Activated CD4-positive, alpha-beta memory T cell treated with anti-CD3 and anti-CD28 coated beads for 36 hours (primary cell): ENCODE data around the gene CHST8. TPM values are rescaled to one million over a fixed set of nuclear protein-coding genes. Genes with fewer than 3 reads are reported as not detected.

Source experiments
- CTCF ChIA-PET: fragments of 350-600 bp; sonication (Branson Sonifier 250); formaldehyde crosslinking; loops from one replicate; lab custom pipeline; 2021; ENCODE audit warnings: antibody characterized with exemption, inconsistent platforms; lab: Charles Lee
- POLR2A ChIA-PET: fragments of 350-600 bp; sonication (Branson Sonifier 250); formaldehyde crosslinking; loops from one replicate; lab custom pipeline; 2021; ENCODE audit warnings: antibody characterized with exemption; lab: Charles Lee
- DNase-seq: peaks from one replicate; pipeline ENCODE4 v3.0.0-alpha.2; 2020
- H3K27ac Mint-ChIP-seq: one replicate; pipeline ENCODE4 v1.8.0; 2021; ENCODE audit warnings: mixed read lengths
- H3K27me3 Mint-ChIP-seq: one replicate; pipeline ENCODE4 v1.8.0; 2021; ENCODE audit warnings: mixed read lengths
- H3K36me3 Mint-ChIP-seq: one replicate; pipeline ENCODE4 v1.8.0; 2021; ENCODE audit warnings: mixed read lengths
- H3K4me1 Mint-ChIP-seq: one replicate; pipeline ENCODE4 v1.8.0; 2021; ENCODE audit warnings: low read depth, mixed read lengths
- H3K4me3 Mint-ChIP-seq: one replicate; pipeline ENCODE4 v1.8.0; 2021; ENCODE audit warnings: mild to moderate bottlenecking, mixed read lengths
- H3K9me3 Mint-ChIP-seq: one replicate; pipeline ENCODE4 v1.8.0; 2021; ENCODE audit warnings: mixed read lengths
- intact Hi-C: fragments of 100-400 bp; cut with micrococcal nuclease; formaldehyde crosslinking; loops from one replicate; pipeline ENCODE4 v1.15.1; 2023
- total RNA-seq, 2 experiments: library from RNA; stranded (reverse); gene quantifications; one replicate each; pipeline ENCODE4 v1.2.3, GENCODE V29; 2021

Gene CHST8
- total RNA-seq, 2 experiments from 2014 or later: not detected

- Mint-ChIP-seq H3K9me3 (no peaks in the 10 kb centered on the region), H3K4me3 (no peak overlapping the region), H3K27ac (no peak overlapping the region), H3K4me1 (no peaks in the 10 kb centered on the region), H3K27me3 (peaks cover 22% of the 10 kb centered on the region), H3K36me3 (no peaks in the 10 kb centered on the region)
- ChIA-PET POLR2A (no interaction called here), CTCF (interaction anchor here (1.7 kb wide), 1 partner anchor 97 kb away, joined by 6 read pairs; no protein-coding TSS in a partner anchor)
- intact Hi-C loops: no loop called here
- no peak for DNase-seq
Measured at GRCh38 chr19:33681081-33681680, 59.4 kb downstream of the CHST8 start.

GRCh38 chr19:33683881-33684537, 62.3 kb downstream of the CHST8 start:
- no peak overlapping the region for H3K27ac Mint-ChIP-seq
- intact Hi-C loops: no loop called here
- peaks cover 29% of the 10 kb centered on the region for H3K27me3 Mint-ChIP-seq
- ChIA-PET CTCF (no interaction called here), POLR2A (no interaction called here)
- no peaks in the 10 kb centered on the region for H3K36me3 Mint-ChIP-seq
- H3K4me1 Mint-ChIP-seq: no peaks in the 10 kb centered on the region
- no peaks in the 10 kb centered on the region for H3K9me3 Mint-ChIP-seq
- DNase-seq: peak; percentile 18
- no peak overlapping the region for H3K4me3 Mint-ChIP-seq

- ChIA-PET POLR2A (no interaction called here), CTCF (no interaction called here)
- Mint-ChIP-seq H3K27me3 (peaks cover 29% of the 10 kb centered on the region), H3K36me3 (no peaks in the 10 kb centered on the region), H3K9me3 (no peaks in the 10 kb centered on the region), H3K4me1 (no peaks in the 10 kb centered on the region), H3K27ac (no peak overlapping the region), H3K4me3 (no peak overlapping the region)
- intact Hi-C loops: no loop called here
- DNase-seq: no peak
Measured at GRCh38 chr19:33684538-33685232, 62.9 kb downstream of the CHST8 start.

DNA sequence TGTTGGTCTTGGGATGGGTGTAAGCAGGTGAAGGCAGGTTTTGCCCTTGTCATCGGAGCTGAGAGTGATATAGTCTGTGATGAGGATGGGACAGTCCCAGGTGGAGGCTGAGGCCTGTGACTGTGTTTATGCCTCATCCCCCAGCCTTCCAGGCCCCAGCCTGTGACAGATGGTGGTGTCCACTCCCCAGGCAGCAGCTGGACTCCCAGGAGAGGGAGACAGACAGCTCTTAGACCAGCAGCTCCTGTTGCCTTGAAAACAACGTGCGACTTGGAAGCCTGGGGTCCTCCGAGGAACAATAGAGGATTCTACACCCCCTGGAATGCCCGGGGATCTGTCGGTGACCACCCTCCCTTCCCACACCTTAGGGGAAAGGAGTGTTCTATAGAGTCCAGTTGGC, 63.8 kb downstream of the CHST8 start:
- Mint-ChIP-seq H3K27me3 (peaks cover 29% of the 10 kb centered on the region), H3K36me3 (no peaks in the 10 kb centered on the region), H3K9me3 (no peaks in the 10 kb centered on the region), H3K4me3 (no peak overlapping the region), H3K27ac (no peak overlapping the region), H3K4me1 (no peaks in the 10 kb centered on the region)
- no peak for DNase-seq
- CTCF ChIA-PET: no interaction called here
- POLR2A ChIA-PET: no interaction called here
- intact Hi-C loops: no loop called here

GRCh38 chr19:33686262-33686661, 64.5 kb downstream of the CHST8 start:
- CTCF ChIA-PET: no interaction called here
- H3K27ac Mint-ChIP-seq: no peak overlapping the region
- H3K9me3 Mint-ChIP-seq: no peaks in the 10 kb centered on the region
- DNase-seq: no peak
- no peaks in the 10 kb centered on the region for H3K4me1 Mint-ChIP-seq
- H3K4me3 Mint-ChIP-seq: no peak overlapping the region
- H3K36me3 Mint-ChIP-seq: no peaks in the 10 kb centered on the region
- peaks cover 29% of the 10 kb centered on the region for H3K27me3 Mint-ChIP-seq
- POLR2A ChIA-PET: no interaction called here
- intact Hi-C loops: no loop called here

- Mint-ChIP-seq H3K36me3 (no peaks in the 10 kb centered on the region), H3K27ac (no peak overlapping the region), H3K4me3 (no peak overlapping the region), H3K4me1 (no peaks in the 10 kb centered on the region), H3K27me3 (peaks cover 29% of the 10 kb centered on the region), H3K9me3 (no peaks in the 10 kb centered on the region)
- no peak for DNase-seq
- ChIA-PET CTCF (no interaction called here), POLR2A (no interaction called here)
- intact Hi-C loops: no loop called here
Measured at GRCh38 chr19:33686687-33687480, 65.1 kb downstream of the CHST8 start.

DNA sequence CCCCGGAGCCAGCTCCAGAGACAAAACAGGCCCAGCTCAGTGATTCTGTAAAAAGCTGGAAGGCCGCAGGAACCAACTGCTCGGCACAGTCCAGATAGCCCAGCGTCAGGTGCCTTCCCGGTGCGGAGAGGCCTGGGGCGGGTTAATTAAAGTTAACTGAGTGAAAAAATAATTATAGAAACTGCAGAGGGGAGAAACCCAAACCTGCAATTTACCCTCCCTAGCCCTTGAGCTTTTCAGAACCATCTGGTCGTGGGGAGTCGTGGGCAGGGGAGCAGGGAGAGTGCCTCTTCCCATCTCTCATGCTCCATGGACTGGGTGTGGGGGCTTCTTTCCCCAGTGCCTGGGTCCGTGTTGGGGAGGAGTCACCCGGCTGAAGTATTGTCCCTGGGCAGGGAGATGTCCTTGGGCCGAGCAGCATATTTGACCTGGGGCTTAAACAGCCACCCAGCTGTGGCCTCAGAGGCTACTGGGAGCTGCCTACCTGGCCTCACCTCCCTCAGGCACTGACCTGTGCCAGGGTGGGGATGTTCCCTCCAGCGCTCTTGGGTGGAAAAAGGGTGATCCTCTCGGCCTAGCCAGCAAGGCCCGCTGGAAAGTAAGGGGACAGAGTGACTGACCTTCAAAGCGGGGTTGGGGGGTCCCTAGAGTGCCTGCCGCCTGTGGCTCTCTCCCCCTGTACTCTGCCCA, 65.9 kb downstream of the CHST8 start:
- H3K27ac Mint-ChIP-seq: no peak overlapping the region
- H3K9me3 Mint-ChIP-seq: no peaks in the 10 kb centered on the region
- H3K27me3 Mint-ChIP-seq: peaks cover 26% of the 10 kb centered on the region
- intact Hi-C loops: no loop called here
- H3K36me3 Mint-ChIP-seq: no peaks in the 10 kb centered on the region
- no peak for DNase-seq
- H3K4me1 Mint-ChIP-seq: no peaks in the 10 kb centered on the region
- ChIA-PET CTCF (no interaction called here), POLR2A (no interaction called here)
- H3K4me3 Mint-ChIP-seq: no peak overlapping the region

GRCh38 chr19:33688171-33688992, 66.6 kb downstream of the CHST8 start:
- H3K27ac Mint-ChIP-seq: no peak overlapping the region

GRCh38 chr19:33689138-33689746, 67.5 kb downstream of the CHST8 start:
- no peaks in the 10 kb centered on the region for H3K36me3 Mint-ChIP-seq

More at GRCh38 chr19:33688171-33688992, 66.6 kb downstream of the CHST8 start:
- Mint-ChIP-seq H3K27me3 (peaks cover 20% of the 10 kb centered on the region), H3K4me3 (no peak overlapping the region), H3K4me1 (no peaks in the 10 kb centered on the region), H3K36me3 (no peaks in the 10 kb centered on the region), H3K9me3 (no peaks in the 10 kb centered on the region)
- POLR2A ChIA-PET: no interaction called here
- intact Hi-C loops: no loop called here
- CTCF ChIA-PET: no interaction called here
- no peak for DNase-seq

DNA sequence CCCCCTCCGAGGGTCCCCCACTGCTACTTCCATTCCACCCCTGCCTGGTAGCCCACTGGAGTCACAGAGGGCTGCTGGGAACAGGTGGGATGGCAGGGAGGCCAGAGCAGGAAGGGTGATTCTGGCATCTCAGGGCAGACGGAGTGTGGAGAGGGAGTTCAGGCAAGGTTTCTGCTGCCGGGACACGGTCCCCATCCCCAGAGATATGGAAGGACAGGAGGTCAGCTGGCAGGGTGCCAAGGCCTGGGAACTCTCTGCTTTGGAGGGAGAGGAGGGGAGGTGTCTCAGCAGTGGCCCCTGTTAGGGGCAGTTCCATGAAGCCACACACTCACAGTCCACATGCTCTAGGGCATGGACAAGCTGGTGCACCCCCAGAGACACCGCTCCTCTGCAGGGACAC, 68.1 kb downstream of the CHST8 start:
- Mint-ChIP-seq H3K36me3 (no peaks in the 10 kb centered on the region), H3K27ac (no peak overlapping the region), H3K4me3 (no peak overlapping the region), H3K27me3 (peaks cover 17% of the 10 kb centered on the region), H3K9me3 (no peaks in the 10 kb centered on the region), H3K4me1 (no peaks in the 10 kb centered on the region)
- intact Hi-C loops: no loop called here
- no peak for DNase-seq
- CTCF ChIA-PET: no interaction called here
- POLR2A ChIA-PET: no interaction called here

More at GRCh38 chr19:33689138-33689746, 67.5 kb downstream of the CHST8 start:
- no peaks in the 10 kb centered on the region for H3K9me3 Mint-ChIP-seq
- no peak overlapping the region for H3K4me3 Mint-ChIP-seq
- ChIA-PET CTCF (no interaction called here), POLR2A (no interaction called here)
- intact Hi-C loops: no loop called here
- peaks cover 19% of the 10 kb centered on the region for H3K27me3 Mint-ChIP-seq
- H3K4me1 Mint-ChIP-seq: no peaks in the 10 kb centered on the region
- H3K27ac Mint-ChIP-seq: no peak overlapping the region
- no peak for DNase-seq
